Loucy (cell line): ENCODE measurements around the gene ROGDI.

Source experiments
- EZH2phosphoT487 ChIP-seq: fragments of 200-600 bp; IDR thresholded peaks from 2 replicates; pipeline ENCODE4 v1.6.1; 2018; ENCODE audit warnings: antibody characterized with exemption, mild to moderate bottlenecking, moderate library complexity, borderline replicate concordance
- TF ChIP-seq, protein P1 (sequence below): fragments of 200-600 bp; sonication (generic); conservative IDR thresholded peaks from 2 replicates; pipeline ENCODE4 v1.5.1; 2014; ENCODE audit warnings: mild to moderate bottlenecking, antibody characterized with exemption, low read length

DNA sequence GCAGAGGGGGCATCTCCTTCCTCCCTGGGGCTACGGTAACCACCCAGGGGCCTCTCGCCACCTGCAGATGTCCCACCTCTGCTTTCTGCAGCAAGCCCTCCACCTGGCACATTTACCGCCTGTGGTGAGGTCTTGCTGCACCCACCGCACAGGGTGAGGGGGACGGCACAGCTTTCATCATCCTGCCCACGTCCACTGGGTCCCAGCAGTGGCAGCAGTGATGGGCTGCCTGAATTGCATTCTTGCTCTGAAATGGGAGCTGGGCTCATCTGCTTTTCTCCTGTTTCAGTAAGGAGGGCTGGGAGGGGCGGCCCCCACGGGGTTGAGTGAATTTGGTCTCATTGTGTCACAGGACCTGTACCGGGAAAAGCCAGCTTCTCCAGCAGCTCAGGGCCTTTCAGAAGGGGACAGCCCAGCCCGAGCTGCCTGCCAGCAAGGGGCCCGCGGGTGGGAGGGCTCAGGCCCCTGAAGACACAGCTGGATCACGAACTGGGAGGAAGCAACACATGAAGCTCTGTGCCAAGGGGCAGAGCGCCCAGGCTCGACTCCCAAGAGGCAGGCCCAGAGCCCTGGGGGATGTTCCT lies 55.4 kb downstream of the ROGDI start:
- TF ChIP-seq, protein P1, sequence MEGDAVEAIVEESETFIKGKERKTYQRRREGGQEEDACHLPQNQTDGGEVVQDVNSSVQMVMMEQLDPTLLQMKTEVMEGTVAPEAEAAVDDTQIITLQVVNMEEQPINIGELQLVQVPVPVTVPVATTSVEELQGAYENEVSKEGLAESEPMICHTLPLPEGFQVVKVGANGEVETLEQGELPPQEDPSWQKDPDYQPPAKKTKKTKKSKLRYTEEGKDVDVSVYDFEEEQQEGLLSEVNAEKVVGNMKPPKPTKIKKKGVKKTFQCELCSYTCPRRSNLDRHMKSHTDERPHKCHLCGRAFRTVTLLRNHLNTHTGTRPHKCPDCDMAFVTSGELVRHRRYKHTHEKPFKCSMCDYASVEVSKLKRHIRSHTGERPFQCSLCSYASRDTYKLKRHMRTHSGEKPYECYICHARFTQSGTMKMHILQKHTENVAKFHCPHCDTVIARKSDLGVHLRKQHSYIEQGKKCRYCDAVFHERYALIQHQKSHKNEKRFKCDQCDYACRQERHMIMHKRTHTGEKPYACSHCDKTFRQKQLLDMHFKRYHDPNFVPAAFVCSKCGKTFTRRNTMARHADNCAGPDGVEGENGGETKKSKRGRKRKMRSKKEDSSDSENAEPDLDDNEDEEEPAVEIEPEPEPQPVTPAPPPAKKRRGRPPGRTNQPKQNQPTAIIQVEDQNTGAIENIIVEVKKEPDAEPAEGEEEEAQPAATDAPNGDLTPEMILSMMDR: no peak
- no peak for TF ChIP-seq EZH2phosphoT487
